T-helper 2 cell treated with Interferon-gamma antibody and Interleukin-4, amounts not matched to agents 100 ng/mL and 5 ng/mL, for 36 hours (primary cell): ENCODE results near the gene SNTG2. TPM values are rescaled to one million over a fixed set of nuclear protein-coding genes. Genes with fewer than 3 reads are reported as not detected.

ENCODE experiments used
- intact Hi-C: fragments of 100-400 bp; cut with micrococcal nuclease; formaldehyde crosslinking; loops from one replicate; pipeline ENCODE4 v1.15.1; 2023
- total RNA-seq: library from RNA; stranded (reverse); gene quantifications from 2 replicates; pipeline ENCODE4 v1.2.3, GENCODE V29; 2022

Gene SNTG2
- total RNA-seq, 1 donor from 2014 or later, result 0.57 TPM

- intact Hi-C loops, result no loop called here
Observed at GRCh38 chr2:1262609-1263008, 312.0 kb downstream of the SNTG2 start.

- intact Hi-C loops, result no loop called here
Observed at GRCh38 chr2:1265454-1265853, 314.8 kb downstream of the SNTG2 start.

GRCh38 chr2:1266351-1266750 is 315.7 kb downstream of the SNTG2 start:
- intact Hi-C loops, result no loop called here

GRCh38 chr2:1268034-1268433 is 317.4 kb downstream of the SNTG2 start:
- intact Hi-C loops, result no loop called here

- intact Hi-C loops, result no loop called here
Observed at GRCh38 chr2:1269812-1270211, 319.2 kb downstream of the SNTG2 start.

- intact Hi-C loops, result no loop called here
Observed at GRCh38 chr2:1272835-1273234, 322.2 kb downstream of the SNTG2 start.

- intact Hi-C loops, result no loop called here
Observed at GRCh38 chr2:1277634-1278033, 327.0 kb downstream of the SNTG2 start.

- intact Hi-C loops, result no loop called here
Observed at GRCh38 chr2:1278125-1278524, 327.5 kb downstream of the SNTG2 start.

- intact Hi-C loops, result no loop called here
Observed at GRCh38 chr2:1278861-1279260, 328.2 kb downstream of the SNTG2 start.

- intact Hi-C loops, result no loop called here
Observed at GRCh38 chr2:1282552-1282951, 331.9 kb downstream of the SNTG2 start.

- intact Hi-C loops, result no loop called here
Observed at GRCh38 chr2:1283020-1283801, 332.6 kb downstream of the SNTG2 start.

- intact Hi-C loops, result no loop called here
Observed at GRCh38 chr2:1283871-1284270, 333.2 kb downstream of the SNTG2 start.

- intact Hi-C loops, result no loop called here
Observed at GRCh38 chr2:1286929-1287328, 336.3 kb downstream of the SNTG2 start.

- intact Hi-C loops, result no loop called here
Observed at GRCh38 chr2:1287427-1287826, 336.8 kb downstream of the SNTG2 start.

- intact Hi-C loops, result no loop called here
Observed at GRCh38 chr2:1294900-1295299, 344.3 kb downstream of the SNTG2 start.

- intact Hi-C loops, result no loop called here
Observed at GRCh38 chr2:1295740-1296139, 345.1 kb downstream of the SNTG2 start.

- intact Hi-C loops, result no loop called here
Observed at GRCh38 chr2:1297372-1298159, 346.9 kb downstream of the SNTG2 start.

- intact Hi-C loops, result no loop called here
Observed at GRCh38 chr2:1299043-1299442, 348.4 kb downstream of the SNTG2 start.

GRCh38 chr2:1300284-1300683 is 349.6 kb downstream of the SNTG2 start:
- intact Hi-C loops, result no loop called here

- intact Hi-C loops, result no loop called here
Observed at GRCh38 chr2:1301056-1301455, 350.4 kb downstream of the SNTG2 start.

- intact Hi-C loops, result no loop called here
Observed at GRCh38 chr2:1305342-1306013, 354.8 kb downstream of the SNTG2 start.

- intact Hi-C loops, result no loop called here
Observed at GRCh38 chr2:1306014-1306686, 355.5 kb downstream of the SNTG2 start.
